Neutrophil (primary cell): ENCODE results near the gene RFK.

ENCODE experiments used
- H3K27ac ChIP-seq: fragments of 200-600 bp; sonication (generic); 2 replicates; pipeline ENCODE4 v1.5.1; 2016; ENCODE audit warnings: mild to moderate bottlenecking, moderate library complexity
- H3K27me3 ChIP-seq: fragments of 200-600 bp; sonication (generic); 2 replicates; pipeline ENCODE4 v1.6.0; 2016; ENCODE audit warnings: mild to moderate bottlenecking
- H3K36me3 ChIP-seq: fragments of 200-600 bp; sonication (generic); 2 replicates; pipeline ENCODE4 v1.5.1; 2017
- H3K4me1 ChIP-seq, 2 experiments: fragments of 200-600 bp in 1 of 2; sonication (generic) in 1 of 2; 1 replicate in 1 of 2; 2 replicates in 1 of 2; pipeline versions ENCODE4 v1.5.1 to v1.6.1; 2013 to 2016; ENCODE audit warnings: low read depth in 1 of 2, low read length in 1 of 2, mild to moderate bottlenecking in 1 of 2, moderate library complexity in 1 of 2; ENCODE audit not compliant: control insufficient read depth in 1 of 2, insufficient read depth in 1 of 2
- H3K4me3 ChIP-seq, 2 experiments: fragments of 200-600 bp in 1 of 2; sonication (generic) in 1 of 2; 1 replicate in 1 of 2; 2 replicates in 1 of 2; pipeline ENCODE4 v1.5.1; 2013 to 2016; ENCODE audit warnings: low read depth in 1 of 2, low read length in 1 of 2, mild to moderate bottlenecking in 1 of 2, moderate library complexity in 1 of 2
- H3K9me3 ChIP-seq: fragments of 200-600 bp; sonication (generic); 2 replicates; pipeline ENCODE4 v1.5.1; 2016
- CTCF ChIP-seq: fragments of 200-600 bp; sonication (generic); IDR thresholded peaks from 2 replicates; pipeline ENCODE4 v1.5.1; 2016; ENCODE audit warnings: antibody characterized with exemption

RFK gene

GRCh38 chr9:76399856-76400255, 5.6 kb upstream of the RFK start:
- Histone ChIP-seq H3K9me3 (no peaks in the 10 kb centered on the region), H3K27ac (no peak overlapping the region), H3K4me3 (no peak overlapping the region), H3K36me3 (no peaks in the 10 kb centered on the region), H3K4me1 (peaks cover 9 to 11% of the 10 kb centered on the region in 2 experiments), H3K27me3 (no peaks in the 10 kb centered on the region)
- TF ChIP-seq CTCF = no peak

GRCh38 chr9:76396597-76396996, 2.4 kb upstream of the RFK start:
- no peaks in the 10 kb centered on the region for H3K27me3 ChIP-seq
- H3K36me3 ChIP-seq = no peaks in the 10 kb centered on the region
- H3K4me1 ChIP-seq = peaks cover 17 to 19% of the 10 kb centered on the region in 2 experiments
- TF ChIP-seq CTCF = no peak
- H3K27ac ChIP-seq = no peak overlapping the region
- no peak overlapping the region for H3K4me3 ChIP-seq
- H3K9me3 ChIP-seq = no peaks in the 10 kb centered on the region

- no peaks in the 10 kb centered on the region for H3K27me3 ChIP-seq
- H3K9me3 ChIP-seq = no peaks in the 10 kb centered on the region
- H3K27ac ChIP-seq = no peak overlapping the region
- H3K4me3 ChIP-seq = no peak overlapping the region
- TF ChIP-seq CTCF = no peak
- peaks cover 17 to 19% of the 10 kb centered on the region in 2 experiments for H3K4me1 ChIP-seq
- H3K36me3 ChIP-seq = no peaks in the 10 kb centered on the region
Observed at GRCh38 chr9:76396144-76396543, 1.9 kb upstream of the RFK start.

GRCh38 chr9:76395381-76395780, 1.2 kb upstream of the RFK start:
- no peaks in the 10 kb centered on the region for H3K27me3 ChIP-seq
- peaks cover 17 to 19% of the 10 kb centered on the region in 2 experiments for H3K4me1 ChIP-seq
- no peak for TF ChIP-seq CTCF
- H3K9me3 ChIP-seq = no peaks in the 10 kb centered on the region
- no peaks in the 10 kb centered on the region for H3K36me3 ChIP-seq
- H3K27ac ChIP-seq = peak overlapping the region; percentile 92
- peak overlapping the region; percentile 89 to 99 for H3K4me3 ChIP-seq

GRCh38 chr9:76394960-76395252, 680 bp upstream of the RFK start:
- no peaks in the 10 kb centered on the region for H3K9me3 ChIP-seq

More at GRCh38 chr9:76394960-76395252, 680 bp upstream of the RFK start:
- TF ChIP-seq CTCF = no peak
- H3K36me3 ChIP-seq = no peaks in the 10 kb centered on the region
- H3K4me1 ChIP-seq = peaks cover 17 to 19% of the 10 kb centered on the region in 2 experiments
- H3K27me3 ChIP-seq = no peaks in the 10 kb centered on the region
- H3K4me3 ChIP-seq = peak overlapping the region; percentile 89 to 99
- H3K27ac ChIP-seq = peak overlapping the region; percentile 92
